ENCODE results near the gene NOMO2.
"Not testable (repeated sequence)": the region's sequence is repeated elsewhere in the genome, so short reads cannot be mapped to it uniquely, and the experiment has no call there.

DNA sequence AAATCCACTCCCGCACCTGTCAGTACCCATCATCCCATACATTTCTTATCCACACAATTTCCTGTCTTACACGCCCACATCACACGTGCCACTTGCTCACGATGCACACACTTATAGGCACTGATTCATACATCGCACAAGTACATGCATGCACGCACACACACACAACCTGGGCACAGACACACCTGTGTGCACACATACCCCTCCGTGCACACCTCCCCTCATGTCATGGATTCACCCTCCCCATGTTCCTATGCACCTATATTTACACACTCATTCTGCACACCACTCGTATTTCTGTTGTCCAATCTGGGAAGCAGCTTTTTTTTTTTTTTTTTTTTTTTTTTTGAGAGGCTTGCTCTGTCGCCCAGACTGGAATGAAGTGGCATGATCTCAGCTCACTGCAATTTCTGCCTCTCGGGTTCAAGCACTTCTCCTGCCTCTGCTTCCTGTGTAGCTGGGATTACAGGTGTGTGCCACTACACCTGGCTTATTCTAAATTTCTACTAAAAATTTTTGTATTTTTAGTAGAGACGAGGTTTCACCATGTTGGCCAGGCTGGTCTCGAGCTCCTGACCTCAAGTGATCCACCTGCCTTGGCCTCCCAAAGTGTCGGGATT, 13.5 kb upstream of the NOMO2 start:
- TF ChIP-seq, protein P1, sequence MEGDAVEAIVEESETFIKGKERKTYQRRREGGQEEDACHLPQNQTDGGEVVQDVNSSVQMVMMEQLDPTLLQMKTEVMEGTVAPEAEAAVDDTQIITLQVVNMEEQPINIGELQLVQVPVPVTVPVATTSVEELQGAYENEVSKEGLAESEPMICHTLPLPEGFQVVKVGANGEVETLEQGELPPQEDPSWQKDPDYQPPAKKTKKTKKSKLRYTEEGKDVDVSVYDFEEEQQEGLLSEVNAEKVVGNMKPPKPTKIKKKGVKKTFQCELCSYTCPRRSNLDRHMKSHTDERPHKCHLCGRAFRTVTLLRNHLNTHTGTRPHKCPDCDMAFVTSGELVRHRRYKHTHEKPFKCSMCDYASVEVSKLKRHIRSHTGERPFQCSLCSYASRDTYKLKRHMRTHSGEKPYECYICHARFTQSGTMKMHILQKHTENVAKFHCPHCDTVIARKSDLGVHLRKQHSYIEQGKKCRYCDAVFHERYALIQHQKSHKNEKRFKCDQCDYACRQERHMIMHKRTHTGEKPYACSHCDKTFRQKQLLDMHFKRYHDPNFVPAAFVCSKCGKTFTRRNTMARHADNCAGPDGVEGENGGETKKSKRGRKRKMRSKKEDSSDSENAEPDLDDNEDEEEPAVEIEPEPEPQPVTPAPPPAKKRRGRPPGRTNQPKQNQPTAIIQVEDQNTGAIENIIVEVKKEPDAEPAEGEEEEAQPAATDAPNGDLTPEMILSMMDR (IDR thresholded peaks at IDR 0.05), result not testable (repeated sequence)
- not testable (repeated sequence) for TF ChIP-seq POLR2A (IDR thresholded peaks at IDR 0.05)

Data from esophagus squamous epithelium (tissue), 4 donors.